ENCODE data around the gene CA9.
"Not testable (repeated sequence)": the region's sequence is repeated elsewhere in the genome, so short reads cannot be mapped to it uniquely, and the experiment has no call there.

Gene CA9

DNA sequence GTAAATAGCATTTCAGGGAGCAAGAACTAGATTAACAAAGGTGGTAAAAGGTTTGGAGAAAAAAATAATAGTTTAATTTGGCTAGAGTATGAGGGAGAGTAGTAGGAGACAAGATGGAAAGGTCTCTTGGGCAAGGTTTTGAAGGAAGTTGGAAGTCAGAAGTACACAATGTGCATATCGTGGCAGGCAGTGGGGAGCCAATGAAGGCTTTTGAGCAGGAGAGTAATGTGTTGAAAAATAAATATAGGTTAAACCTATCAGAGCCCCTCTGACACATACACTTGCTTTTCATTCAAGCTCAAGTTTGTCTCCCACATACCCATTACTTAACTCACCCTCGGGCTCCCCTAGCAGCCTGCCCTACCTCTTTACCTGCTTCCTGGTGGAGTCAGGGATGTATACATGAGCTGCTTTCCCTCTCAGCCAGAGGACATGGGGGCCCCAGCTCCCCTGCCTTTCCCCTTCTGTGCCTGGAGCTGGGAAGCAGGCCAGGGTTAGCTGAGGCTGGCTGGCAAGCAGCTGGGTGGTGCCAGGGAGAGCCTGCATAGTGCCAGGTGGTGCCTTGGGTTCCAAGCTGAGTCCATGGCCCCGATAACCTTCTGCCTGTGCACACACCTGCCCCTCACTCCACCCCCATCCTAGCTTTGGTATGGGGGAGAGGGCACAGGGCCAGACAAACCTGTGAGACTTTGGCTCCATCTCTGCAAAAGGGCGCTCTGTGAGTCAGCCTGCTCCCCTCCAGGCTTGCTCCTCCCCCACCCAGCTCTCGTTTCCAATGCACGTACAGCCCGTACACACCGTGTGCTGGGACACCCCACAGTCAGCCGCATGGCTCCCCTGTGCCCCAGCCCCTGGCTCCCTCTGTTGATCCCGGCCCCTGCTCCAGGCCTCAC is at the start of gene CA9:
Gene CA9 (plus strand): TSS at position 797 of the 893 bp plus-strand sequence. CDS start 32 bp downstream, at position 829.
- DNase-seq (ENCODE audit: low read depth): no peak
- H3K4me3 ChIP-seq (ENCODE audit: low read depth, low read length): peak within 1 kb of the TSS; percentile 44

DNA sequence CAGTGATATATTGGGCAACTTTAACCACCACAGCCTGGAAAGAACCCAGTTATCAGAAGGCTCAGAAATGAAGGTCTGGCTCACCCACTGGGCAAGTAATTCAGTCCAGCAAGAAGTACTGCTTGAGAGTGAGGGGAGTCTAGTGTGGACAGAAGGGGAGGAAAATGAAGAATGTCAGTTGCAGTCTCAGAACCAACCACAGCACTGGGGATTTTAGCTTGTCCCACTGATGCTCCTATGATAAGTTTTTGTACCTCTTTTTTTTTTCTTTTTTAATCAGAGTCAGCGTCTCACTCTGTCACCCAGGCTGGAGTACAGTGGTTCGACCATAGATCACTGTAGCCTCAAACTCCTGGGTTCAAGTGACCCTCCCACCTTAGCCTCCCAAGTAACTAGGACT is 46.2 kb upstream of the CA9 start:
- DNase-seq (ENCODE audit: low read depth): no peak
- H3K4me3 ChIP-seq (ENCODE audit: low read depth, low read length): no peak overlapping the region

DNA sequence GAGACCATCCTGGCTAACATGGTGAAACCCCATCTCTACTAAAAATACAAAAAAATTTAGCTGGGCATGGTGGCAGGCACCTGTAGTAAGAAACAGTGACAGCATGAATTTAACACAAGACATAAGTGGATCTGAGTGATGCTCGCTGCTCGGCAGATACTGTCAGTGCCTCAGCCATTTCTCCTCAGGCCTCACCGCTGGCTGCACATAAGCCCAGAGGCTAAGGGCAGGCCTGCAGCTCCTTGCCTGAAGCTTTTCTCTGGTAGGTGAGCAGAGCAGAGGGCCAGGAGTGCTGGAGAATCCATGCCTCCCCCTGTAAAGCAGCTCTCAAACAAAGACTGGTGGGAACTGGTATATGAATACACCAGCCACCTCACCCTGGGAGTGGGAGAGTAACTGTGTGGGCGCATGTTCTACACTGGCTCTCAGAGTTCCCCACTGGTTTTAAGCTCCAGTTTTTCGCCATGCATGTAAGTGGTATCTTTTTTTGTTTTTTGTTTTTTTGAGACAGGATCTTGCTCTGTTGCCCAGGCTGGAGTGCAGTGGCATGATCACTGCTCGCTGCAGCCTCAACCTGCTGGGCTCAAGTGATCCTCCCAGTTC is 45.2 kb upstream of the CA9 start:
- no peak overlapping the region for H3K4me3 ChIP-seq (ENCODE audit: low read depth, low read length)
- DNase-seq (ENCODE audit: low read depth): no peak

DNA sequence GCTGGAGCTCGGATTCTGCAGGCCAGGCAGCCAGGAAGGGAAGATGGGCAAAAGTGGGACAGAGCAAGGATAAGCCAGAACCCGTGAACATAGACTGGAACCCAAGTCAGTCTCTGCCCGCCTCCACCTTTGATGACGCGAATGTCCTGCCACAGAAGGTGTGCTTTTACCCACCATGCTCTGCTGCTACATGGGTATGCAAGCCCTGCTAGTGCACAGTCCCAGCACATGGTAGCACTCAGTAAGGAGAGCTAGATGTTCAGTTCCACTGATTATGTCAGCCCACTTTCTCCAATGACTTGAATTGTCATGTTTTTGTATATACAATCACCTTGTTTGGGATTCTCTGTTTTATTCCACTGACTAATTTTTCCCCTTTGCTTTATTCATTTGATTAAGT is 44.1 kb upstream of the CA9 start:
- DNase-seq (ENCODE audit: low read depth): no peak
- no peak overlapping the region for H3K4me3 ChIP-seq (ENCODE audit: low read depth, low read length)

DNA sequence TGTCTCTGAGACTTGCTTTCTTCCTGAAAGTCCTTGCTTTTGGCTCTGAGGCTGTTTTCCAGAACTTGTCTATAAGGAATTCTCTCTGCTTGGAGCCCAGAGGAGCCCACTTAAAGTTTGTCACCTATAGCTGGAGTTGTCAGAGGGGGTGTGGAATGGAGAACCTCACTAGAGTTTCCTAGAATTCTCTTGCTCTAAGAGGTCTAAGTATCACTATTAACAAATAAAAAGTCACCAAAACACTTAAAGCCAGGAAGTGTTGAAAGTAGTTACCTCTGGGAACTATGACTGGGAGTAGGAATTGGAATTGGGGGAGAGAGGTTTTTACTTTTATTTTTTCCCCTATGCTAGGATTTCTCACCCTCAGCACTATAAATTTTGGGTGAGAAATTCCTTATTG is 38.0 kb upstream of the CA9 start:
- no peak overlapping the region for H3K4me3 ChIP-seq (ENCODE audit: low read depth, low read length)

DNA sequence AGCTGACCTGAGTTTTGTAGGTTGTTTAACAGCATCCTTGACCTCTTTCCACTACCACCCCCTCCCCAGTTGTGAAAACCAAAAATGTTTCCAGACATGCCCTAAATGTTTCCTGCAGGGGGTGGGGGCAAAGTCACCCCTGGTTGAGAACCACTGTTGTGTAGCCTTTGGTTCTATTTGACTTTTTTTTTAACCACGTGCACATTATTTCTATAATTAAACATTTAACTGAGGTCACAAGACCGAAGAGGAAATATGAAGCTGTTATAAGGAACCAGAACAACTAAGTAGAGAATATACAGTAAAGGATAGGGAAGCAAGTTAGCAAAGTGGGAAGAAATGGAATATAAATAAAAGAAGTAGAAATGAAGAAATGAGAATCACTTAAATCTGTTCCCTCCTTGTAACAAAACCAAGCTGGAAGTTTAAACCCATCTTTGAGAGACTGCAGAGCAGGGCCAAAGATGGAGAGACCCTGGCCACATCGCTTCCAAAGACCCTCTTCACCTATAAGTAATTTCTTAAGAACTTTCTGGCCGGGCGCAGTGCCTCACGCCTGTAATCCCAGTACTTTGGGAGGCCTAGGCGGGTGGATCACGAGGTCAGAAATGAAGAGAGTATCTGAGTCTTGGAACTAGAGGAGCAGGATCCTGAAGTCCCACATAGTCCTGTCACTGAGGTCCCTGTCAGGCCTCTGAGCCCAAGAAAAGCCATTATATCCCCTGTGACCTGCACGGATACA is 37.4 kb upstream of the CA9 start:
- DNase-seq (ENCODE audit: low read depth): no peak
- H3K4me3 ChIP-seq (ENCODE audit: low read depth, low read length): no peak overlapping the region

More for the DNA sequence above, 38.0 kb upstream of the CA9 start:
- DNase-seq (ENCODE audit: low read depth): no peak

DNA sequence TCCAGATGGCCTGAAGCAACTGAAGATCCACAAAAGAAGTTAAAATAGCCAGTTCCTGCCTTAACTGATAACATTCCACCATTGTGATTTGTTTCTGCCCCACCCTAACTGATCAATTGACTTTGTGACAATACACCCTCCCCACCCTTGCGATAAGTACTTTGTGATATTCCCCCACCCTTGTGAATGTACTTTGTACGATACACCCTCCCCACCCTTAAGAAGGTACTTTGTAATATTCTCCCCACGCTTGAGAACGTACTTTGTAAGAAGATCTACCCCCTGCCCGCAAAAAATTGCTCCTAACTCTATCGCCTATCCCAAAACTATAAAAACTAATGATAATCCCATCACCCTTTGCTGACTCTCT is 36.9 kb upstream of the CA9 start:
- not testable (repeated sequence) for H3K4me3 ChIP-seq (ENCODE audit: low read depth, low read length); DNase-seq (ENCODE audit: low read depth)

DNA sequence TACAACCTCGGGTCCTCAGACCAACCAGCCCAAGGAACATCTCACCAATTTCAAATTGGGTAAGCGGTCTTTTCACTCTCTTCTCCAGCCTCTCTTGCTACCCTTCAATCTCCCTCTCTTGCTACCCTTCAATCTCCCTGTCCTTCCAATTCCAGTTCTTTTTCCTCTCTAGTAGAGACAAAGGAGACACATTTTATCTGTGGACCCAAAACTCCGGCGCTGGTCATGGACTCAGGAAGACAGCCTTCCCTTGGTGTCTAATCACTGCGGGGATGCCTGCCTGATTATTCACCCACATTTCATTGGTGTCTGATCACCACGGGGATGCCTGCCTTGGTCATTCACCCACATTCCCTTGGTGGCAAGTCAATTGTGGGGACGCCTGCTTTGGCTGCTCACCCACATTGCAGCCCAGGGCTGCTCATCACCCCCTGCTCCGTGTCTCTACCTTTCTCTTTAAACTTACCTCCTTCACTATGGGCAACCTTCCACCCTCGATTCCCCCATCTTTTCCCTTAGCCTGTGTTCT is 36.2 kb upstream of the CA9 start:
- DNase-seq (ENCODE audit: low read depth); H3K4me3 ChIP-seq (ENCODE audit: low read depth, low read length): not testable (repeated sequence)

DNA sequence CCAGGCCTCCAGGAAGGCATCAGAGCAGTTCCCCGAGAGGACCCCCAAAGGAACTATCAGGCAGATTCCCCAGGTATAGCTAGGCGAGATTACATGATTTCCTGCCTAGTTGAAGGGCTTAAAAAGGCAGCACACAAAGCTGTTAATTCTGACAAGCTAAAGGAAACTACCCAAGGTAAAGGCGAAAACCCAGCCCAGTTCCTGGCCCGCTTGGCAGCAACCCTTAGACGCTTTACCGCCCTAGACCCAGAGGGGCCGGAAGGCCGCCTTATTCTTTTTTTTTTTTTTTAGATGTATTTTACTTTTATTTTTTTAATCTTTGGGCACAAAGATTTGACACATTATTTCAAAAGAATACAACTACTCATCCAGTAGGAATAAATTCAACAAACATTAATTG is 35.0 kb upstream of the CA9 start:
- DNase-seq (ENCODE audit: low read depth); H3K4me3 ChIP-seq (ENCODE audit: low read depth, low read length): not testable (repeated sequence)

DNA sequence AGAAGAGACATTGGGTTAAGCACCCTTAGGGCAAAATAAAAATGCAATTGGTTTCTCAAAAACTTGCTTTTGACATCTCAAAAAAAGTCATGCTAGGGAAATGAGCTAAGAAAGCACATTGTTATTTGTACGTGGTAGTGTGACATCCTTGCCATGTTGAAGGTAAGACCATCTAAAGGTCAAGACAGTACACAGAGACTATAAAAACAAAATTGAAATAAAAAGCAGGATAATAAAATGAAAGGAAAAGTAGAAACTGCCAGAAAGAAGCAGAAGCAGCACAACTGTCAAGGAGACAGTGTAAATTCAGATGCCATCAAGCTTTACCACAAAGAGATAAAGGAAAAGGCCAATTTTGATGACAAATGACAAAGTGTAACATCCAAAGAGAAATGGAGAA is 34.5 kb upstream of the CA9 start:
- H3K4me3 ChIP-seq (ENCODE audit: low read depth, low read length); DNase-seq (ENCODE audit: low read depth): not testable (repeated sequence)

DNA sequence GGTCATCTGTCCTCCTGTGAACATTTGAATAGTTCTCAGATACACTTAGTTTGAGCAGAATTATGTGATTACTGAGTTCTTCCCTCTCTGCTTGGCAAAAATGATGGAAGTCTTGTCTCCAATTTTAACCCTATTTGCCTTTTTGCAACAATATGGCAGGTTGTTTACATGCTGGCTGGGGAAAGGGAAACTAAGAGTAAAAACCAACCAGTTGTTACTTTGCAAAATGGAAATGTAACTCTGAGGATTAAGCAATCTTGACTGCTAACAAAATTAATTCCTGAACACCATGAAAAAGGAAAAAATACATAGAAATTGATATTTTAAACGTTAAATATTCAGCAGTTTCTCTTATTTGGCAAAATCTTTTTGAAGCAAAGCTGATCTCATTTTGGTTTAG is 34.1 kb upstream of the CA9 start:
- no peak for DNase-seq (ENCODE audit: low read depth)
- no peak overlapping the region for H3K4me3 ChIP-seq (ENCODE audit: low read depth, low read length)

DNA sequence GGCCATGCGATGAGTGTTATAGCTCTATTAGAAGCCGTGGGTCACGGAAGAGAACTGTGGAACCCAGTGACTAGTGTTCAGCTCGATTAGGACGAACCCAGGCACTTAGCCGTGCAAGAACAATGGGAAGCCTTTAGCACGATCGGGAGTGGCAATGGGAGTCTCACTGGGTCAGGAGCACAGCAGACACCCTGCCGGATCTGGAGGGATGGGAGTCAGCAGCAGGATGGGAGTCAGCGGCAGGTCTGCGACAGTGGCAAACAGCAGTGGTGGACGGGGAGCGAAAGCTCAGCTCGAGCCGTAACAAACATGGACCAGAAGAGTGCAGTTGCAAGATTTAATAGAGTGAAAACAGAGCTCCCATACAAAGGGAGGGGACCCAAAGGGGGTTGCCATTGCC is 33.3 kb upstream of the CA9 start:
- not testable (repeated sequence) for DNase-seq (ENCODE audit: low read depth); H3K4me3 ChIP-seq (ENCODE audit: low read depth, low read length)

DNA sequence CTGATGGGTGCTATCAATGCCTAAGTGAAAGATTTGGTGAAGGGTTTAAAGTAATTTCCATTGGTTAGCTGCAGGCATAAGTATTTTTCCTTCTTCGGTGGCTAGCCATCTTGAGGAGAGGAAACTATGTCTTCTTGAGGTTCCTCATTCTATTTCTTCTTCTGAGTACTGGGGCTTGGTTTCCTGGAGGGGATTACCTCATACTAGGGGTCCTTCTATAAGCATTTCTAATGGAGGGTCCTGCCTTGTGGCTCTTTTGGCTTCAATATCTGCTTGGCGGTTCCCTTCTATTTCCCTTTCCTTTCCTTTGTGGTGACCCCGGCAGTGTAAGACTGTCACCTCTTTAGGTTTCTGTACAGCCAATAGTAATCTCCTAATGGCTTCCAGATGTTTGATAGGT is 32.2 kb upstream of the CA9 start:
- not testable (repeated sequence) for DNase-seq (ENCODE audit: low read depth); H3K4me3 ChIP-seq (ENCODE audit: low read depth, low read length)

DNA sequence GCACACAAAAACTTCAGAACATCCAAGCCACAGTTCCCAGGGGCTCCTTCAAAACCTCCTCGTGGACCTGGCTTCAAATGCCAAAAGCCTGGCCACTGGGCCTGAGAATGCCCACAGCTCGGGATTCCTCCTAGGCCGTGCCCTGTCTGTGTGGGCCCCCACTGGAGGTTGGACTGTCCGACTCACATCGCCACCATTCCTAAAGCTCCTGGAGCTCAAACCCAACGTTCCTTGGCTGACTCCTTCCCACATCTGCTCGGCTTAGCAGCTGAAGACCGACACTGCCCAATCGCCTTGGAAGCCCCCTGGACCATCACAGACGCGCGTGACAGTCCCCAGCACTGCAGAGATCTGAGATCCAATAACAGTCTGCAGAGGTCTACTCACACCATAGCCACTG is 30.7 kb upstream of the CA9 start:
- no peak overlapping the region for H3K4me3 ChIP-seq (ENCODE audit: low read depth, low read length)
- DNase-seq (ENCODE audit: low read depth): no peak

DNA sequence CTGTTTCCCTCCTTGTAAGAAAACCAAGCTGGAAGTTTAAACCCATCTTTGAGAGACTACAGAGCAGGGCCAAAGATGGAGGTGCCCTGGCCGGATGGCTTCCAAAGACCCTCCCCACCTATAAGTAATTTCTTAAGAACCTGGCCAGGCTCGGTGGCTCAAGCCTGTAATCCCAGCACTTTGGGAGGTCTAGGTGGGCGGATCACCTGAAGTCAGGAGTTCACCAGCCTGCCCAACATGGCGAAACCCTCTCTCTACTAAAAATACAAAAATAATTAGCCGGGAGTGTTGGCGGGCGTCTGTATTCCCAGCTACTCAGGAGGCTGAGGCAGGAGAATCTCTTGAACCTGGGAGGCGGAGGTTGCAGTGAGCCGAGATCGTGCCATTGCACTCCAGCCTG is 28.0 kb upstream of the CA9 start:
- DNase-seq (ENCODE audit: low read depth): not testable (repeated sequence)
- H3K4me3 ChIP-seq (ENCODE audit: low read depth, low read length): peak overlapping the region; percentile 55

DNA sequence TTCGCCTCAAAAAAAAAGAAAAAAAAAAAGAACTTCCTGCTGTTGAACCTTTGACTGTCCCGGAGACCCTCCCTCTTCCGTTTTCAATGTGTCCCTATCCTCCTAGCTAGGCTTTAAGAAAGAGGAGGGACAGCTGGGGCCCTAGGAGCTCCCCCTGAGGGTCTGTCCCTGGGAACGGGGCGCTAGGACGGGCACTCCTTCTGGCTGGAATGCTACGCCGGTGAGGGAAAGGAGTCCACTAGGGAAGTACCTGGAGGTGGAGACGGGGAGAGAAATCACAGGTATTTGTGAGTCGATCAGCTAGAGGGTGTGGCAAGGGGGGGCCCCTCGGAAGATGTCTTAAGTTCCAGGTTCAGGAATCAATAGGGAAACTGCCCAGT is 27.6 kb upstream of the CA9 start:
- DNase-seq (ENCODE audit: low read depth): no peak

DNA sequence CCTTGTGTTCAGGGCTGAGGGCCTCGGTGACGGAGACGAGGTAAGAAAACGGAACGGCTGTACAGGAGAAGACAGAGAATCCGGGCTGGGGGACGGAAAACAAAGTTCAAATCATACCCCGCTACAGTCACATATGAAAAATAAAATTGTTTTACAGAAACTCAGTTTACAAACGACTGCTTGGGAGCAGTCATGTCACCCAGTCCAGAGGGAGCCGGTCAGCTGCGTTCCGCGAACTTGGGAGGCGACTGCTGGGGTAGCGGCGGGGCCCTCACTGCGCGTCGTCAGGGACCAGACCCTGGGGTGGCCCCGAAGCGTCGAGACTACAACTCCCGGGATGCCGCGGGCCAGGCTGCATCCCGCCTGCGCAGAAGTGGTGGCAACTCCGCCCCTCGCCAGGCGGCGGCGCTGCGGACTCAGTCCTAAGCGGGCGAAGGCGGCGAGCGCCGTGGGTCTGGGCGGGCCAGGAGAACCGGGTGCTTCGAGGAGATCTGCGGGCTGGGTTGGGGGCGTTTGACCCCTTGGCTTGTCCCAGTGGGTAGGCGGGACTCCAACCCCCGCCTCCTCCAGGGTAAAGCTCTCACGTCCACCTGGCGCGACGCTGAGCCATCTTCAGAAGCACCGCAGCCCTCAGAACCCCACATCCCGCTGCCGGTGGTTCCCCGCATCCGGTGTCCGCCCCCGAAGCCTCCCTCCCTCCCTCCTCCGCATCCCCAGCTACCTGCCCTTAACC is 27.0 kb upstream of the CA9 start:
- DNase-seq (ENCODE audit: low read depth): no peak
- peak overlapping the region; percentile 55 for H3K4me3 ChIP-seq (ENCODE audit: low read depth, low read length)

More for the DNA sequence above, 27.6 kb upstream of the CA9 start:
- H3K4me3 ChIP-seq (ENCODE audit: low read depth, low read length): peak overlapping the region; percentile 55

DNA sequence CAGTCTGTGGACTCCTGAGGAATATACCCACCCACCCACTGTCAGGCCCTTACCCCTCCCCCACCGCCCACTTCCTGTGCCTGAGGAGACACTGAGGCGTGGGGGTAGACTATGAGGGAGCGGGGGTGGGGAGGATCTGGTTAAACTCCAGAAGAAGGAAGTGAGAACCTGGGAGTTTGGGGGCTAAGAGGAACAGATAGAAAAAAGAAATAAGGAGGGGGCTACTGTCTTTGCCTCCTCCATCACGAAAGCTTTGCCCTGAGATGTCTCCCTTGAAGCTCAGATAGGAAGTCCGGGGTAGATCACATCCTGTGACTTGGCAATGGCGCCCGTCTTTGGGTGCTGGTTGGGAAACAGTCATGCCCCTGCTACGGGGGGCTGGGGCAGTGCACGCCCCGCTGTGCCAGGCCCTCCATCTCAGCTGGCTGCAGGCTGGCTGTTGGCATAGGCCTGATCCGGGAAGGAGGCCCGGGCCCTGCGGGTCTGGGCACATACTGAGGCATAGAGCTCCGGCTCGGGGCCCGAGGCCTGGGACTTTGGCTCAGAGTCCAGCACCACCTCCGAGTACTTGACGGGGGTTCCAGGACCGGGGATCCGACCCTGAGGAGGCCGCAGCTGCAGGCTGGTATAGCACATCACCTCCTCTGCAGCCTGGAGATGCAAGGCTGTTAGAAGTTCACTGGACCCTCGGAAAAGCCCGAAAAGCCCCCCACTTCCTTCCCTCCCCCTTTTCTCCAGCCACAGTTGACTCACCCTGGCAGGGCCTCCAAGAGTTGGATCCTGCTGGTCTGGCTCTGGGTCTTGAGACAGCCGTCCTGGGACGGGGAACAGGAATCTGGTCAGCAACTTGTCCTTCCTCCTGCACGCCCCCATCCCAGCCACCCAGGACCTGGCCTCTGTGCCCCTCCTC is 24.0 kb upstream of the CA9 start:
- no peak for DNase-seq (ENCODE audit: low read depth)

More for the DNA sequence above, 24.0 kb upstream of the CA9 start:
- no peak overlapping the region for H3K4me3 ChIP-seq (ENCODE audit: low read depth, low read length)
